OCI-LY7 (cell line): ENCODE data around the gene SMIM24.

Experiments
- CTCF ChIP-seq: fragments of 200-600 bp; sonication (generic); conservative IDR thresholded peaks from 2 replicates; pipeline ENCODE4 v1.5.1; 2014; ENCODE audit warnings: mild to moderate bottlenecking, antibody characterized with exemption, low read length, moderate library complexity, mixed read lengths
- EZH2phosphoT487 ChIP-seq: fragments of 200-600 bp; sonication (generic); IDR thresholded peaks from 2 replicates; pipeline ENCODE4 v1.6.1; 2018; ENCODE audit warnings: low read depth, borderline replicate concordance, mild to moderate bottlenecking, mixed run types, antibody characterized with exemption, low read length, moderate library complexity, mixed read lengths

- TF ChIP-seq CTCF (no peak), EZH2phosphoT487 (no peak)
Observed at GRCh38 chr19:3494559-3494958, 14.2 kb upstream of the SMIM24 start.
